ENCODE measurements around the gene HRC.

Gene HRC

DNA sequence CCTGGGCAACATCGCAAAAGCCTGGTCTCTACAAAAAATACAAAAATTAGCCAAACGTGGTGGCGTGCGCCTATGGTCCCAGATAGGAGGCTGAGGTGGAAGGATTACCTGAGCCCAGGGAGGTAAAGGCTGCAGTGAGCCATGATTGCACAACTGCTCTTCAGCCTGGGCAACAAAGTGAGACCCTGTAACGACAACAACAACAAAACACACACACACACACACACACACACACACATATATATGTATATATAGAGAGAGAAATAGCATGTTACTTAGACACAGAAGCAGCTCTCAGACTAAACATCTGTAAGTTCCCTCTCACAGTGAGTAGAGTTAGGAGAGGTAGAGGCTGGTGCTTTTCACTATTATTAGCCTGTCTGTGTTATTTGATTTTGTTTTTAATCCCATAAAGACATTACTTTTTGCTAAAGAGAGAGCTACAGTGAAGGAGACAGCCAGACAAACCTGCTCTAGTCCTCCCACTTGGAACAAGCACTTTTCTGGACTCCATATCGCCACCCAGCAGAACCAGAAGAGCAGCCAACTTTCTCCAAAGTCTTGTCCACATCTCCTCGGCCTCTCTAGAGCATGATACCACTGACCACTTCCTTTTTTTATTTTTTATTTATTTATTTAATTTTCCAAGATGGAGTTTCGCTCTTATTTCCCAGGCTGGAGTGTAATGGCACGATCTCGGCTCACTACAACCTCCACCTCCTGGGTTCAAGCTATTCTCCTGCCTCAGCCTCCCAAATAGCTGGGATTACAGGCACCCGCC is 43.8 kb downstream of the HRC start:
- DNase-seq, result no peak

DNA sequence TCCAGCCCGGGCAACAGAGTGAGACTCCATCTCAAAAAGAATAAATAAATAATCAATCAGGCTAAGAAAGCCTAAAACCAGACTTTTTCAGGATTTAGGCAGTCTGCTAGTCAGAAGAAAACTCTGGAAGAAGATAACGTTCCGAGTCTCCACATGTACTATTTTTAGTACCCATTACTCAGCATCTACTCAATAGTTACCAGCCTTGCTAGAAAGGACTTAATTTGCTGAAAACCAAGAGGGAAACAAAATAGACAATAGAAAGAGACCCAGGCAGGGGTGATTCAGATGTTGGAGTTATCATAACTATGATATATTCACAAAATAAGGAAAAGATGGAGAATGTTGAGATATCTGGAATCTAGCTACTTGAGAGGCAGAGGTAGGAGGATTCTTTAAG is 44.6 kb downstream of the HRC start:
- DNase-seq, result no peak

DNA sequence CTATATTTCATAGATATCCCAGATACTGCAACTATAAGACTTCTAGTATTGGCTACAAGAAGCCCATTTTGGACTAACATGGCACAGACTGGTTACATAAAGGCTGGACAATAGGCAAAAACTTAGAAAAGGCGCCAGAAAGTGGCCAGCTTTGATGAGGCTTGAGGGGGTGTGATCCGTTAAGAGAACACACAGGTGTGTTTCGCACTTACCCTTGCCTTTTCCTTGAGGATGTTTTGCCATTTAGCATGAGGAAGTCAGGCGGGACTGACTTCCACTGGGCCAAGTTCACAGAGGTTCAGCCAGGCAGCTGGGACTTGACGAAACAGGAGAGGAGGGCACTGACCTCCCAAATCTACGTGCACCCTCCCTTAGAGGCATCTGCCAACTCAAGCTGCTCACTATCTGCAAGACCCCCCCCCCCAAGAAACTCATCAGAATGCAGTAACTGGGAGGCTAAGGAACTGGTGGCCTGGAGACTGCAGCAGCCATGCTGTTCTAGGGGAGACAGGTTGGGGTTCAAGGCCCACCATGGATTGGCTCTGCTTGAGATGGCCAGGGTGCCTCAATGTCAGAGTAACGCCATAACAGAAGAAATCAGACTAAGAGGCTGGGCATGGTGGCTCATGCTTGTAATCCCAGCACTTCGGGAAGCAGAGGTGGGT is 45.5 kb downstream of the HRC start:
- no peak for DNase-seq

DNA sequence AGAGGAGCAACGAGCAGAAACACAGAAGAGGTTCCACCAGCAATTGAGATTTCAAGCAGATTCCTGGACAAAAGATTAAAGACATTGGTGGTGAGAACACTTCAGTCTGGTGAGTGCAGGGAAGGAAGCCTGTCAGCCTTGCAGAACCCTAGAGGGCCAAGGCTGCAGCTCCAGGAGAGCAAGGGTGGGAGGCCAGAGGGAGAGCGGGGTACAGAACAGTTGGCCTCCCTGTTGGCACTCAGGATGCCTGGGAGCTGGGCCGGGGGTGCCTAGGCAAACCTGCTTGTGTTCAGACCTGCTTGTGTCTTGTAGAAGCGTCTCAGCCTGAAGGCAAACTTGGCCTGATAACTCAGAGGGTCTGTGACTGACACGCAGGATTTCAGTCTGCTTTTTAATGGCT is 46.1 kb downstream of the HRC start:
- no peak for DNase-seq

DNA sequence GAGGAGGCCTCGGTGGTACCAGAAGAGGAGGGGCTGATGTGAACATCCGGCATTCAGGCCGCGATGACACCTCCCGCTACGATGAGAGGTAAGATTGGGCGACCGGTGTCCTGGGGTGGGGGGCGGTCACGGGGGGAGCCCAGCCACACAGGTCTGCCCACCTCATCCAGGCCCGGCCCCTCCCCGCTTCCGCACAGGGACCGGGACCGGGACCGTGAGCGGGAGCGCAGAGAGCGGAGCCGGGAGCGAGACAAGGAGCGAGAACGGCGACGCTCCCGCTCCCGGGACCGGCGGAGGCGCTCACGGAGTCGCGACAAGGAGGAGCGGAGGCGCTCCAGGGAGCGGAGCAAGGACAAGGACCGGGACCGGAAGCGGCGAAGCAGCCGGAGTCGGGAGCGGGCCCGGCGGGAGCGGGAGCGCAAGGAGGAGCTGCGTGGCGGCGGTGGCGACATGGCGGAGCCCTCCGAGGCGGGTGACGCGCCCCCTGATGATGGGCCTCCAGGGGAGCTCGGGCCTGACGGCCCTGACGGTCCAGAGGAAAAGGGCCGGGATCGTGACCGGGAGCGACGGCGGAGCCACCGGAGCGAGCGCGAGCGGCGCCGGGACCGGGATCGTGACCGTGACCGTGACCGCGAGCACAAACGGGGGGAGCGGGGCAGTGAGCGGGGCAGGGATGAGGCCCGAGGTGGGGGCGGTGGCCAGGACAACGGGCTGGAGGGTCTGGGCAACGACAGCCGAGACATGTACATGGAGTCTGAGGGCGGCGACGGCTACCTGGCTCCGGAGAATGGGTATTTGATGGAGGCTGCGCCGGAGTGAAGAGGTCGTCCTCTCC is 47.4 kb downstream of the HRC start:
- no peak for DNase-seq

DNA sequence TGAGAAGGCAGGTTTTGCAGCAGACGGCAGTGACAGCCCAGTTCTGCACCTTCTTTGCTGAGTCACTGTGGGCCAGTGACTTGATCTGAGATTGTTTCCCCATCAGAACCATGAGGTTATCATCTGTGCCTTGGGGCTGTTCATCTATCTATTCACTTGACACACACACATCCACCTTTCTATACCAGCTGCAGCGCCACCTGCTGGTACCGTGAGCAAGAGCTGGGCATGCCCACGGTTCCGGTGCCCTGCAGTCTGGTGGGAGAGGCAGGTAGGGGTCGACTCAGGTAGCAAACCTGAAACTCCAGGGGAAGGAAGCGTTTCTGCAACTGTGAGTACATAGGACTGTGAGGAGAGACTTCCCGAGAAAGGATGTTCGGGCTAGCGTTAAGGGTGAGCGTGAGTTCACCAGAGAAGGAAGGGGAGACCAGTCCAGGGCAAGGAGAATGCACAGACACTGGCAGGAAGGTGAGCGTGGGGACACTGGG is 48.5 kb downstream of the HRC start:
- DNase-seq, result peak; percentile 71

DNA sequence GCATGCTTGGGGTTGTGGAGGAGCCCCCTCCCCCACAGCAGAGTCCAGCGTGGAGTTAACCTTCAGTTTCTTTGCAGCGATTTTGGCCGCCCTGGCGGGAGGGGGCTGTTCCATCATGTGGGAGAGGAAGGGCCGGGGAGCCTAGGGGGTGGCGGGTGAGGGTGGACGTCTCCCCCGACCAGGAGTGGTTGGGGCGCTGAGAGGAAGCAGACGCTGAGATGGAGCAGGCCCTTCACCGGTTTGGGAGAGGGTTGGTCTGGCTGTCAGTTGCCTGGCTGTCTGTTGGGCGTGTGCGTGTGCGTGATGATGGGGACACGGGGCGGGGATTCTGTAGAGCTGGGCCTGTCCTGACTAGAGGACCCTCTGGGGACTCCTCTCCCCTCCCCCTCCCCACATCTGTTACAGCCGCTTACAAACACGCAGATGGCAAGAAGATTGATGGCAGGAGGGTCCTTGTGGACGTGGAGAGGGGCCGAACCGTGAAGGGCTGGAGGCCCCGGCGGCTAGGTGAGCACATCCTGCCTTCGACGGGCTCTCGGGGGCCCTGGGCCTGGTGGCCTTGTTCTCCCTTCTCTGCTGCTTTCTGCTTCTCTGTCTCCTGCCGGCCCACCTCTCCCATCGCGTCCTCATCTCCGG is 50.8 kb downstream of the HRC start:
- DNase-seq, result peak; percentile 97

DNA sequence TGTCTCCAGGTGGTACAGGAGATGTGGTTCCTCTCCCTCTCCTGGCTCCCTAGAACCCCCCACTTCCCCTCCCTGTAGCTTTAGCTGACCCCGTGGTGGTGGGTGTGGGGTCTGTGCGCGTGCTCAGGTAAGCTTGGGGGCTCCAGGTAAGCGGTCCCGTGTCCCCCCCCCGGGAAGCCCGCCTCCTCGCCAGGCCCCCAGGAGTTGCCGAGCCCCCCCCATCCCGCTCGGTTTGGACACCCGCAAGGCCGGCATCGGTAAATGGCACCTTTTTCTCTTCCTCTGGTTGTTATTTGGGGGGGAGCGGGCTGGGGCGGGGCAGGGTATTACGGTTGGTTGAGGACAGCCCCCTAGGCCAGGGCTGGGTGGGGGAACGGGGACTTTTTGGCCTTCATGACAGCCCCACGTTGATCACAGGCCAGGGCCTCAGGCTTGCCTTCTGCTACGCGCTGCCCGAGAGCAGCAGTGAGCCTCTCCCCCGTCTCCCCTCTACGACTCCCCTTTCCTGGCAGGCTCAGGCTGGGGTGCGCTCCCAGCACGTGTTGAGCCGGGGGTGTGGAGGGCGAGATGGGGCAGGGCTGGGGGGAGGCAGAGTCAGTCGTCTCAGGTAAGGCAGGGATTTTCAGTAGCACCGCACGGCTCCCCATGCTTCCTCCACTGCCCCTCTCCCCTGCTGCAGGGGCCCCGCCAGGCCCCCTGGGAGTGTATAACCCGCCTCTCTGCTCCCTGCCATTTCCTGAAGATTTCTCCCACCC is 51.7 kb downstream of the HRC start:
- DNase-seq, result peak; percentile 43

DNA sequence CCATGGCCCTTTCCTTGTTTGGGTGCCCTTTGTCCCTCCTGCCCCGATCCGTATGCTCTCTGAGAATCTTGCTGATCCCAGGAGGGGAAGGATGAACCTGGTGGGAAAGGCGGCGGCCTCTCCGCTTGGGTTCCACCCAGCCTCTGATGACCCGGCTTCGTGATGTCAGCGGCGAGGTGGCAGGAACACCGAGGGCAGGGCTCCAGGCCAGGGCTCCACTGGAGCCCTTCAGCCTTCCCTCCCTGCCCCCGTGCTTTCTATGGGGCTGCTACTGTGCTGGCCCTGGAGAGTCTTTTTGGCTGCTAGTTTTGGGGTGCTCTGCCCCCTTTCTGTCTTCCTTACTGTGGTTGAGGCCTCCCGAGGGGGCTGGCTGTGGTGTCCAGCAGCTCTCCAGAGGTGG is 52.9 kb downstream of the HRC start:
- no peak for DNase-seq
